GM18870 (cell line): Measurements from ENCODE around the gene RACK1.

ENCODE experiments used
- ATAC-seq: cut with Tn5 transposase; IDR thresholded peaks from one replicate; pipeline ENCODE4 v1.9.1; 2021; ENCODE audit warnings: moderate library complexity; ENCODE audit not compliant: unreplicated experiment

The RACK1 gene

DNA sequence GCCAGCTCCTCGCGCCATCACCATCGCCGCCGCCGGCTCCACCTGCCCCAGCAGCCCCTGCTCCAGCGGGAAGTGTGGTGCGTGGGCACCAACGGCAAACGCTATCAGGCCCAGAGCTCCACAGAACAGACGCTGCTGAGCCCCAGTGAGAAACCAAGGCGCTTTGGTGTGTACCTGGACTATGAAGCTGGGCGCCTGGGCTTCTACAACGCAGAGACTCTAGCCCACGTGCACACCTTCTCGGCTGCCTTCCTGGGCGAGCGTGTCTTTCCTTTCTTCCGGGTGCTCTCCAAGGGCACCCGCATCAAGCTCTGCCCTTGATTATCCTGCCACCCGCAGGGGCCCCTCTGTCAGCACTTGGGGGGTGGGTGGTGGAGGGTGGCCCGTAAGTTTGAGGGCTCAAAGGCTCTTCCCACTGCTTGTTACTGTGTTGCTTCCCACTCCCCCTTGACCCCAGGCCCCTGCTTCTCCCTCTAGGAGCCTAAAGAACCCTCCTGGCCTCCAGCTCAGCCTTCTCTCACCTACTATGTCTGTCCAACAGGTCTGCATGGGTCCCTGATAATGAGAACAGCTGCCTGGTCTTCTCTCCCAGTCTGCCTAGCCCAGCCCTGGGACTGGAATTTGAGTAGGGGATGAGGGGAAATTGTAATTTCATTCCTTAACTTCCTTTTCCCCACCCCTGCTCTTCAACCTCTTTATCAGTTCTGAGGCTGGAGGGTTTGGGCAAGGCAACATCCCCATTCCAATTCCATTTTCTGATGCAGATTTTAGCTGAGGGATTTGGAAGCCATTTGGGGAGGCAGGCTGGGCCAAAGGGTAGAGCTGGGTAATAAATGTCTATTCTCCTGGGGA lies 9.0 kb downstream of the RACK1 start:
- ATAC-seq = no peak

DNA sequence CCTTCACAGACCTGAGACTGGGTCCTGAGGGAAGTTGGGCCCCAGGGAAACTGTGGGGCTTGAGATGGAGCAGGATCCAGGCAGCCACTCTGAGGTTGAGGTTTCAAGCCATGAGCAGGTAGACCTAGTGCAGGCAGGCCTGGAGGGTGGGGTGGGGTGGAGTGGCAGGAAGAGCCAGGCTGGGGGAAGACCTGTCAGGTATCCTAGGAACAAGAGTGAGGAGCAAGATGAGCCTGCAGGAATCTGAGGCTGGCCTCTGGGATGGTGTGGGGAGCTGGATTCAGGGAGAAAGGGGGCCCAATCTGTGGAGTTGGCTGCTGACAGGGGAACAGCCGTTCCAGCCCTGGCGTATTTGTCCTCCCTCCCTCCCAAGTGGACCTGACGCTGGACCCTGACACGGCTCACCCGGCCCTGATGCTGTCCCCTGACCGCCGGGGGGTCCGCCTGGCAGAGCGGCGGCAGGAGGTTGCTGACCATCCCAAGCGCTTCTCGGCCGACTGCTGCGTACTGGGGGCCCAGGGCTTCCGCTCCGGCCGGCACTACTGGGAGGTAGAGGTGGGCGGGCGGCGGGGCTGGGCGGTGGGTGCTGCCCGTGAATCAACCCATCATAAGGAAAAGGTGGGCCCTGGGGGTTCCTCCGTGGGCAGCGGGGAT lies 9.8 kb downstream of the RACK1 start:
- no peak for ATAC-seq

DNA sequence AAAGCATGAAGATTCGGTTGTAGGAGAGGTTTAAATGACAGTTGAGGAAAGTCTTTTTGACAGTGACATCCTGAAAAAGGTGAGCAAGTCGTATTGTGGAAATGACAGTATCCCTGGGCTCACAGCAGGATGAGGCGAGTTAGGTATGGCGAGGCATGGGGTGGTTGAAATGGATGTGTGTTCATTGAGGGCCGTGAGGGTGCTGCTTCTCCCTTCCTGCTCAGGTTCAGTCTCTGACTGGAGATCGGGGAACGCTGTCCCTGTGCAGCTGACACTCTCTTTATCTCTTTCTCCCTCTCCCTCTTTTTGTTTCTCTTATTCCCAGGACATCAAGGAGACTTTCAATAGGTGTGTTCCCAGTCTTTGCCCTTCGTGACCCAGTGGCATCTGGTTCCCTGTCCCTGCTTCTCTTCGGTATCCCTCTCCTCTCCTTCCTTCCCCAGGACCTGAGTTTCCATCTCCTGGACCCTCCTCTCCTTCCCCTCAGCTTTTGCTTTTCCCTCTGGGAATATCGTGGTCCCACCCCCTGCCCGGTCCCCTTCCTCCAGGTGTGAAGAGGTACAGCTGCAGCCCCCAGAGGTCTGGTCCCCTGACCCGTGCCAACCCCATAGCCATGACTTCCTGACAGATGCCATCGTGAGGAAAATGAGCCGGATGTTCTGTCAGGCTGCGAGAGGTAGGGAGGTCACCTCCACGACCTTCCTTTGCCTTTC lies 10.5 kb downstream of the RACK1 start:
- ATAC-seq = no peak

DNA sequence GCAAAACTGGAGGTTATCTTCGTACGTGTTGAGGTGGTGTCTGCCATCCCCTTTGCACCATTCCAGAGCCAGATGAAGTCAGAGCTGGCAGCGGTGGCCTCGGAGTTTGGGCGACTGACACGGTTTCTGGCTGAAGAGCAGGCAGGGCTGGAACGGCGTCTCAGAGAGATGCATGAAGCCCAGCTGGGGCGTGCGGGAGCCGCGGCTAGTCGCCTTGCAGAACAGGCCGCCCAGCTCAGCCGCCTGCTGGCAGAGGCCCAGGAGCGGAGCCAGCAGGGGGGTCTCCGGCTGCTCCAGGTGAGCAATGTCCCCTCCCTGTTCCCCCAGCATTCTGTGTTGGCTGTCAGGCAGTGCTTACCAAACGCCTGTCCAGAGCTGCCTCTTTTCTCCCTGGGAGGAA lies 11.1 kb downstream of the RACK1 start:
- ATAC-seq = no peak

GRCh38 chr5:181231432-181231831 lies 12.3 kb downstream of the RACK1 start:
- no peak for ATAC-seq

DNA sequence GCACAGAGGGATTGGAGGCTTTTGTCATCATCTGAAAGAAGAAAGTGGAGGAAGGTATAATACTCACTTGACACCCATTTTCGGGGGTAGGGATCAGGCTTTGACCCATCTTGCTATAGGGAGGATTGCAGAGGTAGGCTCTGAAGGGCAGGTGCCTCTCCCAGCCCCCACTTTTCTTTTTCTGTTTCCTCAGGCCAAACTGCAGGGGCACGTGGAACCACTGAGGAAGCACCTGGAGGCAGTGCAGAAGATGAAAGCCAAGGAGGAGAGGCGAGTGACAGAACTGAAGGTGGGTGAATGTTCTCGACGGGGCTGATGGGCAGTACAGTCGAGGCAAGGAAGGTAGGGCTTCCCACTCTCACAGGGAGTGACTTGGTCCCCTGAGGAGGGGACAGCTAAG lies 13.2 kb downstream of the RACK1 start:
- ATAC-seq = no peak

- ATAC-seq = no peak
Measured at GRCh38 chr5:181229996-181230395, 13.7 kb downstream of the RACK1 start.

DNA sequence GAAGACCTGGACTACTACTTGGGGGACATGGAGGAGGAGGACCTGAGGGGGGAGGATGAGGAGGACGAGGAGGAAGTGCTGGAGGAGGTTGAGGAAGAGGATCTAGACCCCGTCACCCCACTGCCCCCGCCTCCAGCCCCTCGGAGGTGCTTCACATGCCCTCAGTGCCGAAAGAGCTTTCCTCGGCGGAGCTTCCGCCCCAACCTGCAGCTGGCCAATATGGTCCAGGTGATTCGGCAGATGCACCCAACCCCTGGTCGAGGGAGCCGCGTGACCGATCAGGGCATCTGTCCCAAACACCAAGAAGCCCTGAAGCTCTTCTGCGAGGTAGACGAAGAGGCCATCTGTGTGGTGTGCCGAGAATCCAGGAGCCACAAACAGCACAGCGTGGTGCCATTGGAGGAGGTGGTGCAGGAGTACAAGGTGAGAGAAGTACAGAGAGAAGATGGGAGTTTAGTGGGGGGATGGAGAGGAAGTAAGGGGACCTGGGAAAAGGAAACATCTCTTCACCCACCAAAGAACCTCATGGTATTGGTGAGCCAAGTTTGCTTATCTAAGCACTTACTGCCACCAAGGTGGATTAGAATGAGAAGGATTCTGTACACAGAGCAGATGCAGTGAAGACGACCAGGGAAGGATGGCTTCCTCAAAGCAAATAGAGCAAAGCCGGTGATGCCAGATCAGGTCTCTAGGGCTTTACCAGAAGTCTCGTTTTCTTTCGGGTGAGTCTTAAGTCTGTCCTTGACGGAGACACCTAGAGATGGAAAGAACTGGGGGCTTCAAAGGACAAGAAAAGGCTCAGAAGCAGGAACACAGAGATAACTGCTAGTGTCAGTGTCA lies 19.1 kb downstream of the RACK1 start:
- ATAC-seq = no peak

DNA sequence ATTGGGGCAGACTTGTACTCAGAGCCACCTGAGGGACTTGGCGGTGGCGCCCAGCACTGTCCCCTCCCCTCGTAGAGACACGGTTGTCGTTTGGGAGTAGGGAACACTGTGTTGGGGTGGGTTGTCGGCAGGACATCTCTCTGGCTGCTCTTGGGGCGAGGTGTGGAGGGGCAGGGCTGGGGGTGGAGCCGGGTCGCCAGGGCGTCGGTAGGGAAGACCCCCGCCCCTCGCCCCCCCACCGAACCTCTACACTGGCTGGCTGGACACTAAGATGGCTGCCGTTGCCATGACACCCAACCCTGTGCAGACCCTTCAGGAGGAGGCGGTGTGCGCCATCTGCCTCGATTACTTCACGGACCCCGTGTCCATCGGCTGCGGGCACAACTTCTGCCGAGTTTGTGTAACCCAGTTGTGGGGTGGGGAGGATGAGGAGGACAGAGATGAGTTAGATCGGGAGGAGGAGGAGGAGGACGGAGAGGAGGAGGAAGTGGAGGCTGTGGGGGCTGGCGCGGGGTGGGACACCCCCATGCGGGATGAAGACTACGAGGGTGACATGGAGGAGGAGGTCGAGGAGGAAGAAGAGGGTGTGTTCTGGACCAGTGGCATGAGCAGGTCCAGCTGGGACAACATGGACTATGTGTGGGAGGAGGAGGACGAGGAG lies 19.8 kb downstream of the RACK1 start:
- no peak for ATAC-seq

GRCh38 chr5:181223058-181223728 lies 20.5 kb downstream of the RACK1 start, which contains the start of gene TRIM41:
TRIM41 (plus strand) TSS chr5:181223281; CDS start chr5:181224000, 719 bp downstream.
- peak; percentile 50 for ATAC-seq

DNA sequence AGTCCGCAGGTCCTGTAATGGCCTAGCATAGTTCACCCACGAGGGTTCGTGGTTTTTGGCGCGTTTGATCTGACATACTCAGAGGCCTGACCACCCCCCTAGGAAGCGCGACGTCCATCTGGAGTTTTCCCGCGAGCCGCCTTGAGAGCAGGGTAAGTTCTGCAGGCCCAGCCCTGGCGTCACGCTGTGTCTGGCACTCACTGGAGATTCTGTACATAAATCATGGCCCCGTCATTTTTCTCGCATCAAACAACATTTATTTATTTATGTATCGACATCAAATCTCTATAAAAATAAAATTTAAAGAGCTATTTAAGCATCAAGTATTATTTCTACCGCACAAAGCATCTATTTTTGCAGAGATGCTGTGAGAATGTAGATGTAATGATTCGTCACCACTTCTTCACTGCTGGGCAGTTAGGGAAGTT lies 21.1 kb downstream of the RACK1 start:
- no peak for ATAC-seq

DNA sequence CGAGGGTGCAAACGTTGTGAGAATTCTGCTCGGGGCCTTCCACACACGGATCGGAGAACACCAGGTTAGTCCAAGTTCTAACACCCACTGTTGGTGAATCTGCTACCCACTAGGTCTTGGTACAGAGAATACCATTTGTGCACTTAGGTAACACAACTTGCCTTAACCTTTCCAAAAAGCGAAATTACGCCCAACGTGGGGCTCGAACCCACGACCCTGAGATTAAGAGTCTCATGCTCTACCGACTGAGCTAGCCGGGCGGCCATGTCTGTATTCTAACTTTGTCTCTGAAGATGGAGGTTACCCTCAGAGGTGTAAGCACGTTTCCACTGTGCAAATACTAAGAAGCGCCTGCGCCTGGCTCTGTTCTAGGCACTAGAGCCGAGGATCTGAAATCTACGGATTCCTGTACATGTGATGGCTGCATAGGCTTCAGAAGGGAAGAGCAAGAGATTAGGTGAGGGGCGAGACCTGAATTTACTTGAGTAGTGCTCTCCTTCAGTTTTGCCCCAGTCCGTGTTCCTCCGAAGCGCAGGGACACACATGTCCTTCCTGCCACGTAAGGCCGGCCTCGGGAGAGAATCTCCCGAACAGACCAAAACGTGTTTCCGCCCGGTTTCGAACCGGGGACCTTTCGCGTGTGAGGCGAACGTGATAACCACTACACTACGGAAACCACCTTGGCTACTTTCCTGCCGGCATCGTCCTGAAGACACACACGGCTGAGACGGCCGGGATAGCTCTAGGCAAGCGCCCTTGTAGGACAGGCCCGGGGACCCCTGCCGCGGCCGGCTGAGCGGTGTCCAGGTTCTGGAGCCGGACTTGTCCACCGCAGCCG lies 21.7 kb downstream of the RACK1 start:
- peak; percentile 25 for ATAC-seq

- no peak for ATAC-seq
Measured at GRCh38 chr5:181221105-181221791, 22.5 kb downstream of the RACK1 start.

- ATAC-seq = no peak
Measured at GRCh38 chr5:181220178-181220515, 23.6 kb downstream of the RACK1 start.

DNA sequence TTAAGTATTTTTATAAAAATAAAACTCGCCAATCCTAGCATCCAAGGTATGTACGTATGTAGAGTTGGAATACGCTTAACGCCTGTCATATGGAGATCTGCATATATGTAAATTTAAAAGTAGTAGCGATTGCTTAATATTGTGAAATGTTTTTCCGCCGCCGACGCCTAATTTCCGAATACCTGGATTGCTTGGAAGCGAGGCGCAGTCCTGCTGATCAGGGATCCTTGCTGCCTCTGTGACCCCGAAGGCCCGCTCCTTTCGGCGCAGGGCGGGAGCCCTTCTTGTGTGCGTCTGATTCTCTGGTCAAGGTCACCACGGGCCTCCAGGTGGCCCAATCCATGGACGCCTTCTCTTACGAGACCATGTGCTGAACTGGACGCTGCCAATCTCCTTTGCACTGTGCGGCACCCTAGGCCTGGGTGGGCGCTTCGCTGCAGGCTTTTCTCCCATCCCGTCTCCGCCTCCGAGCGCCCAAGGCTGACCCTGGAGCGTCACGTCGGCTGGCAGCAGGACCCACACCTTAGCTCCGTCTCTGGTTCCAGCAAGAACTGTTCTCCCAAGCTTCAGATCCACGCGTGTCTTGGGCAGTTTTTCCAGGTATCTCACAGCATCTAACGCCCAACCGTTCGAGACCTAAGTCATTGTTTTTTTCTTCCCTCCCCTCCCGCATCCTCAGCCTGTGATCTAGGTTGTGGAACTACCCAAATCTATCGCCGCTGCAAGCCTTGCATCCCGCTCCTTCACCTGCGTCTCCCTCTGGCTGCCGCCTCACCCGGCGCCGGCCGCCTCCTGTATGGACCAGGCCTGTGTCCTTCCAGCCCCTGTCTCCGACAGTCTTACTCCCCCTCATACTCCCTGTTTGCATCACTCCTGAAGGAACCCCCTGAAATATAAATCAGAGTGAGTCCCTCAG lies 24.2 kb downstream of the RACK1 start:
- ATAC-seq = no peak

- ATAC-seq = no peak
Measured at GRCh38 chr5:181218795-181219124, 24.9 kb downstream of the RACK1 start.

DNA sequence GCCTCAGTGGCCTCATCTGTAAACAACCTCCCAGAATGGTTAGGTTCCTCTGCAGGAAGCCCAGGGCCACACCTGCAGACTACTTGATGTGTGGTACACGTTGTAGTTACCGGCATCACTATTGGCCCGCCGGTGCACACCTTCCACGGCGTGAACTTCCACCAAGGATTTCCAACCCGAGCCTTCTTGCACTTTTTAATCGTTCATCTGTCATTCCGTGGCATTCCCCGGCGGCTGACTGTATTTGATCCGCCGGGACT lies 26.0 kb downstream of the RACK1 start:
- peak; percentile 7 for ATAC-seq
